BE2C (cell line): ENCODE results near the gene KLF3.

ENCODE experiments used
- DNase-seq: peaks from one replicate; pipeline ENCODE4 v3.0.0-alpha.2; 2020
- H3K27me3 ChIP-seq: fragments of 250-450 bp; sonication (Bioruptor Pico); 2 replicates; pipeline ENCODE4 v1.5.1; 2020; ENCODE audit warnings: mild to moderate bottlenecking
- H3K36me3 ChIP-seq: fragments of 250-450 bp; sonication (Bioruptor Pico); 2 replicates; pipeline ENCODE4 v1.5.1; 2020; ENCODE audit warnings: mild to moderate bottlenecking
- H3K4me1 ChIP-seq: fragments of 250-450 bp; sonication (Bioruptor Pico); 2 replicates; pipeline ENCODE4 v1.5.1; 2020
- H3K4me3 ChIP-seq: 2 replicates; pipeline ENCODE4 v1.5.1; 2011; ENCODE audit warnings: low read depth, low read length
- H3K9me3 ChIP-seq: fragments of 250-450 bp; sonication (Bioruptor Pico); 2 replicates; pipeline ENCODE4 v1.5.1; 2020
- TF ChIP-seq, protein P1 (sequence below): IDR thresholded peaks from 2 replicates; pipeline ENCODE4 v1.5.1; 2012; ENCODE audit warnings: mild to moderate bottlenecking, low read depth, low read length

KLF3 gene

DNA sequence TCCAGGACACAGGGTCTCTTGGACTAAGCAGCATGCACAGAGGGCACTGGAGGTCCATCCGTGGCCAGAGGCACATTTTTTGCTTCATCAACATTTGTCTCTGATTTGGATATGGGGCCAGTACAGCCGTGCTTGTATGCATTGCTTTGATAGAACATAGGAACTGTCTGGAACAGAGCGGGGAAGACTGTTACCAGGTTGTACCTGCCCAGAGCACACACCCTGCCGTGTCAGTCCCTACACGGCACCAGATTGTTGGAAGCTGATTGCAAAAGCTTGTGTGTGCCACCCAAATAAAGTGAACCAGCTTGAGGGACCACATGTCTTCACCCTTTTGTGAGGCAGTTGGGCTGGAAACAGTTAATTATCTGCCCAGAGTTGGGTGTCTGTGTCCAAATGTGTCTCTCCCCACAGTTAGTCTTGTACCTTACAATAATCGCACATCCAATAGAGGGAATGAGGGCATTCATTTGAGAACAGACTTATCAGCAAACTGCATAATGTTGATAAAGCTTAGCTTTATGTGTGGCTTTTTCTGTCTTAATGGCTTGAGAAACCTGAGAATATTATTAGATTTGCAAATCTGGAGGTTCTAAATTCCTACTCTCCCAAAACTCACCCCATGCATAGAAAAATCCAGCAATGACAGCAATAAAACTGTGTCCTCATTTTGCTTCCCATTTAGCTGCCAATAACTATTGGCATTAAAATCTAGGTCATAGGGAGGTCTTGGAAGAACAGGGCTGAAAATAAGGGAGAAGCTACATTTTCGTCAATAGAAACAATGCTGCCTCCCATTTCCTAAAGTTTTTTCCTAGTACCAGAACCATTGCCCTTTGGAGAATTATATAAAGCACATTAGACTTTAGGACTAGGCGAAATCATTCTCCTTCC is 21.2 kb downstream of the KLF3 start:
- H3K9me3 ChIP-seq, result no peaks in the 10 kb centered on the region

DNA sequence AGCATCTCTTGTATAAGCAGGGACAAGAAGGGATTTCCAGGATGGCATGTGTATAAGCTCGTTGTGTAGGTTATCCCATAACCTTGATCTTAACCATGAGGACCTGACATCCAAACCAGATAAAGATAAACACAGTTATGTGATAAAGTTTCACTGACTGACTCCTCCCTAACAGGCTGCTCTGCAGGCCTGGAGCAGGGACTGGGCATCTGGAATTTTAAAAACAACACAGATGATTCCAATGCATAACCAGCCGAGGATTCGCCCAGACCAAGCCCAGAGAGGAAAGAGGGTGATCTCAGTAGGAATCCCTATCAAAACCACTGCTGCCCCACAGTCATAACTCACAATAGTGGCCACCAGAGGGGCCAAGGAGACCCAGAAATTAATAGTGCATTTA is 22.7 kb downstream of the KLF3 start:
- no peak for DNase-seq
- H3K9me3 ChIP-seq, result no peaks in the 10 kb centered on the region
- no peaks in the 10 kb centered on the region for H3K27me3 ChIP-seq
- TF ChIP-seq, protein P1, sequence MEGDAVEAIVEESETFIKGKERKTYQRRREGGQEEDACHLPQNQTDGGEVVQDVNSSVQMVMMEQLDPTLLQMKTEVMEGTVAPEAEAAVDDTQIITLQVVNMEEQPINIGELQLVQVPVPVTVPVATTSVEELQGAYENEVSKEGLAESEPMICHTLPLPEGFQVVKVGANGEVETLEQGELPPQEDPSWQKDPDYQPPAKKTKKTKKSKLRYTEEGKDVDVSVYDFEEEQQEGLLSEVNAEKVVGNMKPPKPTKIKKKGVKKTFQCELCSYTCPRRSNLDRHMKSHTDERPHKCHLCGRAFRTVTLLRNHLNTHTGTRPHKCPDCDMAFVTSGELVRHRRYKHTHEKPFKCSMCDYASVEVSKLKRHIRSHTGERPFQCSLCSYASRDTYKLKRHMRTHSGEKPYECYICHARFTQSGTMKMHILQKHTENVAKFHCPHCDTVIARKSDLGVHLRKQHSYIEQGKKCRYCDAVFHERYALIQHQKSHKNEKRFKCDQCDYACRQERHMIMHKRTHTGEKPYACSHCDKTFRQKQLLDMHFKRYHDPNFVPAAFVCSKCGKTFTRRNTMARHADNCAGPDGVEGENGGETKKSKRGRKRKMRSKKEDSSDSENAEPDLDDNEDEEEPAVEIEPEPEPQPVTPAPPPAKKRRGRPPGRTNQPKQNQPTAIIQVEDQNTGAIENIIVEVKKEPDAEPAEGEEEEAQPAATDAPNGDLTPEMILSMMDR, result no peak
- peaks cover 5% of the 10 kb centered on the region; the same call in 1 of the 2 replicates for H3K4me1 ChIP-seq
- no peak overlapping the region for H3K4me3 ChIP-seq
- H3K36me3 ChIP-seq, result peaks cover 63% of the 10 kb centered on the region

More for the DNA sequence above, 21.2 kb downstream of the KLF3 start:
- Histone ChIP-seq H3K4me3 (no peak overlapping the region), H3K4me1 (peaks cover 5% of the 10 kb centered on the region; the same call in 1 of the 2 replicates), H3K36me3 (peaks cover 63% of the 10 kb centered on the region), H3K27me3 (no peaks in the 10 kb centered on the region)
- no peak for DNase-seq
- TF ChIP-seq, protein P1, result no peak

DNA sequence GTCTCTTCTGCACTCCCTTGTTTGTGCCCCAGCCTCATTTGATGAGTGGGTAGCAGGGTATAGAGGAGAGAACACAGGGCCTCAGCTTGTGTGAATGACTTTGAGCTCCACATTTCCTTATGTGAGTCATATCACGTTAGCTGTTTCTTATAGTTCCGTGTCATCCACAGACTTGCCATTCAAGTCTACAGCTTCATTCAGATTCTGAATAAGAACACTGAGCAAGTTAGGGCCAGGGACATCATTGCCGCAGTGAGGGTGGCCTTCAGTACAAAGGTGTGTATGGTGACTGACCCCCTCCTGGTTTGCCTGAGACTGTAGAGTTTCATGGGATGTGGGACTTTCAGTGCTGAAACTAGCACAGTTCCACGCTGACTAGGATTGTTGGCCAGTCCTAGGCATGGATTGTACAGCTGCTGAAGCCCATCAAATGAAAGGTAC is 23.6 kb downstream of the KLF3 start:
- Histone ChIP-seq H3K36me3 (peaks cover 63% of the 10 kb centered on the region), H3K27me3 (no peaks in the 10 kb centered on the region), H3K4me3 (no peak overlapping the region), H3K9me3 (no peaks in the 10 kb centered on the region), H3K4me1 (peaks cover 5% of the 10 kb centered on the region; the same call in 1 of the 2 replicates)
- DNase-seq, result no peak
- TF ChIP-seq, protein P1, result no peak

DNA sequence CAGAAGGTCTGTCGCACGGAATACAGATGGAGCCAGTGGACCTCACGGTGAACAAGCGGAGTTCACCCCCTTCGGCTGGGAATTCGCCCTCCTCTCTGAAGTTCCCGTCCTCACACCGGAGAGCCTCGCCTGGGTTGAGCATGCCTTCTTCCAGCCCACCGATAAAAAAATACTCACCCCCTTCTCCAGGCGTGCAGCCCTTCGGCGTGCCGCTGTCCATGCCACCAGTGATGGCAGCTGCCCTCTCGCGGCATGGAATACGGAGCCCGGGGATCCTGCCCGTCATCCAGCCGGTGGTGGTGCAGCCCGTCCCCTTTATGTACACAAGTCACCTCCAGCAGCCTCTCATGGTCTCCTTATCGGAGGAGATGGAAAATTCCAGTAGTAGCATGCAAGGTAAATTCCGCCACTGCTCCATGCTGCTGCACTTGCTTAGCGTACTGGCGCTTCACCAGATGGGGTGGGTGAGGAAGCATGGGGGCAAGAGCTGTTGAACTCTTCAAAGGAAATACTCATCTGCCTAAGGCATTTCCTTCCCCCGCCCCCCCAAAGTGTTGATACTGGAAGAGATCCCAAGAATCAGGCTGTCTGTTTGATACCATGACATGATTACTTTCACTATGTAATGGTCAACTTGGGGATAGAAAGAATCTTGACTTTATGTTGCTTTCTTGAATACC is 24.8 kb downstream of the KLF3 start:
- Histone ChIP-seq H3K4me3 (no peak overlapping the region), H3K4me1 (peaks cover 5% of the 10 kb centered on the region; the same call in 1 of the 2 replicates), H3K36me3 (peaks cover 61% of the 10 kb centered on the region), H3K27me3 (no peaks in the 10 kb centered on the region), H3K9me3 (no peaks in the 10 kb centered on the region)
- TF ChIP-seq, protein P1, result no peak
- DNase-seq, result no peak

DNA sequence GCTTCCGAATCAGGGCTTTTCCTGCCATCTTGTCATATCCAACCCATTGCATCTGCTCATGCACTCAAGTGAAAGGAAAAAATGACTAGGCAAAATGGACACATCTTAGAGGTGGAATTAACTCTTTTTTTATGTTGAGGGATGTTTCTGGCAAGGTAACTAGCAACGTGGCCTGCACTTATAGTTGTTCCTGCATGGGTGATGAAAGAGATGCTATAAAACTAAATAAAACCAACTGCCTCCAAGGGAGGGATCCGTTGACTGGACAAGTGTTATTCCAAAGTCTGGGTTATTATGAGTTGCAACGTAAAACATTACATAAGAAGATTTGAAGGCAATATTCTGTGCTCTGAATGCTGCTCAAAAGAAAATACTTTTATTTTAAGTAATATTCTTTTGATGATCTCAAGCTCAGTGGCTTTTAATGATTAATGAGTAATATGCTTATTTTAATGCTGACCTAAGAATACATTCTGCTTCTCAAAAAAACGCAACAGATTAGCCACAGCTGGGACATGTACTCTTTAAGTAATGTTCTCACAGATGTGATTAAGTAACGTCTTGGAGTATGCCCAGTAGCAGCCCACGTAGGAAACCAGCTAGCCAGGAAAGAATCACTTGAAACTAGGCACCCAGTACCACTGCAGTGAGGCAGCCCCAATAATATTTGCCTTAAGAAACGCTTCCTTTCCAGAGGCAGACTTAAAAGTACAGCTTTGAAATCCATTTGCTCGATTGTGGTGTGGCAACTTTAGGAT is 27.4 kb downstream of the KLF3 start:
- Histone ChIP-seq H3K27me3 (no peaks in the 10 kb centered on the region), H3K4me1 (peaks cover 4% of the 10 kb centered on the region; the same call in 1 of the 2 replicates), H3K9me3 (no peaks in the 10 kb centered on the region), H3K4me3 (no peak overlapping the region), H3K36me3 (peaks cover 86% of the 10 kb centered on the region)
- no peak for DNase-seq
- TF ChIP-seq, protein P1, result no peak
